ENCODE data around the gene PLA2G2F.

DNA sequence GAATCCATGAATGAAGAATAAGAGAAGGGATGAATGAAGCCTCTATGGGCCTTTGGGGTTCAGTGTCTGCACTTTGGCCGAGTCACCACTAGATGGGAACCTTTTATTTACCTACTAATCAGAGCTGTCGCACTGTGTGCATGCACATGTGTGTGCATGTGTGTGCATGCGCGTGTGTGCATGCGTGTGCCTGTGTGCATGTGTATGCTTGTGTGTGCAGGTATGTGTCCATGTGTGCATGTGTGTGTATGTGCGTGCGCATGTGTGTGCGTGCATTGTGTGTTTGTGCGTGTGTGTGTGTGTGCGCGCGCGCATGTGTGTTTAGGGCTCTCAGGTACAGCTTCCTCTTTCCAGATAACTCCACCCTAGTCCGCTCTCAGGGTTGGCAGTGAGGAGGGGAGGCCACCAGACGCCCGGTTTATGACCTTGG lies 26.4 kb downstream of the PLA2G2F start:
- TF ChIP-seq, protein P1, sequence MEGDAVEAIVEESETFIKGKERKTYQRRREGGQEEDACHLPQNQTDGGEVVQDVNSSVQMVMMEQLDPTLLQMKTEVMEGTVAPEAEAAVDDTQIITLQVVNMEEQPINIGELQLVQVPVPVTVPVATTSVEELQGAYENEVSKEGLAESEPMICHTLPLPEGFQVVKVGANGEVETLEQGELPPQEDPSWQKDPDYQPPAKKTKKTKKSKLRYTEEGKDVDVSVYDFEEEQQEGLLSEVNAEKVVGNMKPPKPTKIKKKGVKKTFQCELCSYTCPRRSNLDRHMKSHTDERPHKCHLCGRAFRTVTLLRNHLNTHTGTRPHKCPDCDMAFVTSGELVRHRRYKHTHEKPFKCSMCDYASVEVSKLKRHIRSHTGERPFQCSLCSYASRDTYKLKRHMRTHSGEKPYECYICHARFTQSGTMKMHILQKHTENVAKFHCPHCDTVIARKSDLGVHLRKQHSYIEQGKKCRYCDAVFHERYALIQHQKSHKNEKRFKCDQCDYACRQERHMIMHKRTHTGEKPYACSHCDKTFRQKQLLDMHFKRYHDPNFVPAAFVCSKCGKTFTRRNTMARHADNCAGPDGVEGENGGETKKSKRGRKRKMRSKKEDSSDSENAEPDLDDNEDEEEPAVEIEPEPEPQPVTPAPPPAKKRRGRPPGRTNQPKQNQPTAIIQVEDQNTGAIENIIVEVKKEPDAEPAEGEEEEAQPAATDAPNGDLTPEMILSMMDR (conservative IDR thresholded peaks at IDR 0.05; ENCODE audit: low read depth, low read length) = peak; percentile 54
- no peak for TF ChIP-seq EZH2 (IDR thresholded peaks at IDR 0.05; ENCODE audit: borderline replicate concordance, low read depth, low read length, poor library complexity, severe bottlenecking)
